ENCODE results near the gene STXBP3.

STXBP3 gene

DNA sequence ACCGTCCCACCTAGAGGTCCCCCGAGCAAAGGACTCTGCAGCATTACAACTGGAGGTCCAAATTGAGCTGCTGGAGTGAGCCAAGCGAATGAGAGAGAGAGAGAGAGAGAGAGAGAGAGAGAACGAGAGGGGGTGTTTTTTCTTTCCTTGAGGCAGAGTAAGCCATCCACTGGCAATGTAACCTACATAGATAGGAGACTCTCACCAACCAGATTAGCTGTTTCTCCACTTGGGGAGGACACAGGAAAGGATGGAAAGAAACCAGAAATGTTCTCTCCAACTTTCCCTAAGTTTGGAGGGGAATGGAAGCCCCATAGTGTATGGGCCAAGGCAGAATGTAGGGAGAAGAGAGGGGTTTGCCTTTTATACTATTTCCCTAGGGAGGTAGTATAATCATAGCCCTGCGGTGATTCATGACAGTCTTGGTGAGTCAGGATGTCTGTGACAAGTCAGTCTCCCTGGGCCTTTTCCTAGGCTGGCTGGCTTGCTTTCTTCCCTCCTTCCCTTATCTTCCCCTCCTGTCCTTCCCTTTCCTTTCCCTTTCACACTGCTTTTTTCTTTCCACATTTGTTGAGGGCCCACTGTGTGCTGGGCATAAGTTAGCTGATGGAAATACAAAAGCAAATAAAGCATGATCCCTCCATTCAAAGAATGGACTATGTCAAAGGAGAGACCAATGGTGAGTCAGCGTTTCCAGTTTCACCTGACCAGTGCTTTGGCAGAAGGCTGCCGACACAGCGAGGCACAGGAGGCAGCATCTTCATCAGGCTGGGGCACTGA, 26.6 kb upstream of the STXBP3 start:
- TF ChIP-seq, protein P1, sequence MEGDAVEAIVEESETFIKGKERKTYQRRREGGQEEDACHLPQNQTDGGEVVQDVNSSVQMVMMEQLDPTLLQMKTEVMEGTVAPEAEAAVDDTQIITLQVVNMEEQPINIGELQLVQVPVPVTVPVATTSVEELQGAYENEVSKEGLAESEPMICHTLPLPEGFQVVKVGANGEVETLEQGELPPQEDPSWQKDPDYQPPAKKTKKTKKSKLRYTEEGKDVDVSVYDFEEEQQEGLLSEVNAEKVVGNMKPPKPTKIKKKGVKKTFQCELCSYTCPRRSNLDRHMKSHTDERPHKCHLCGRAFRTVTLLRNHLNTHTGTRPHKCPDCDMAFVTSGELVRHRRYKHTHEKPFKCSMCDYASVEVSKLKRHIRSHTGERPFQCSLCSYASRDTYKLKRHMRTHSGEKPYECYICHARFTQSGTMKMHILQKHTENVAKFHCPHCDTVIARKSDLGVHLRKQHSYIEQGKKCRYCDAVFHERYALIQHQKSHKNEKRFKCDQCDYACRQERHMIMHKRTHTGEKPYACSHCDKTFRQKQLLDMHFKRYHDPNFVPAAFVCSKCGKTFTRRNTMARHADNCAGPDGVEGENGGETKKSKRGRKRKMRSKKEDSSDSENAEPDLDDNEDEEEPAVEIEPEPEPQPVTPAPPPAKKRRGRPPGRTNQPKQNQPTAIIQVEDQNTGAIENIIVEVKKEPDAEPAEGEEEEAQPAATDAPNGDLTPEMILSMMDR (IDR thresholded peaks at IDR 0.05) = no peak

DNA sequence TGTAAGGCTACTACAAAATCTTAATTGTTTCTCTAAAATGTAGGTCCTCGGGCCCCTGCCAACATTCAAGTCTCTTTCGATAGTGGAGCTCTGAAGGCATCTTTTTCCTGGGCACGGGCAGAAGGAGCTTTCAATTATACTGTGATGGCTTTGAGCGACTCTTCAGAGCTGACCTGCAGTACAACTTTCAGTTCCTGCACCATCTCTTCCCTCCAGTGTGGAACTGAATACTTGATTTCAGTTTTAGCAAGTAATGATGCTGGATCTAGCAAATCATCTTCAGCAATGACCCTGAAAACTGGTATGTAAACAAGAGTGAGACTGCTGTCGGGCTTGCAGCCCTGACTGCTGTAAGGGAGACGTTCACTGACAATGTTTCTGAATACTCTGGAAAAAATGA, 24.2 kb upstream of the STXBP3 start:
- TF ChIP-seq, protein P1 (IDR thresholded peaks at IDR 0.05) = no peak

DNA sequence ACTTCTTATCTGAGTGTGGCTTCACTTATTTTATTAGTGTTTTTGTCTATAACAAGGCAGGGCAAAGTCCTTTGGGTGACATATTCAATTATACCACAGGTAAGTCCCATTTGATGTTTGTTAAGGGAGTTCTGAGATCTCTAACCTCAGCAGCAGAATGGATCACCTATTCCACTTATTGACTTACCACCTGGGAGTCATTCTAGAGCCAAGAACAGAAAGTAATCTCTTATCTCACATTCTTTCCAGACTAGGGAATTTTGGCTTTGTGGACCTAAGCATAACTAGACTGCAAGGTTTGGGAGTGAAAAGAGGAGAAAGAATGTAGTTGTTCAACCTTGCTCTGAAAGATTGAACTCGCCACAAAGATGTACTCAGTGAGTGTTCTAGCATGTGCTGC, 20.6 kb upstream of the STXBP3 start:
- TF ChIP-seq, protein P1 (IDR thresholded peaks at IDR 0.05) = no peak

DNA sequence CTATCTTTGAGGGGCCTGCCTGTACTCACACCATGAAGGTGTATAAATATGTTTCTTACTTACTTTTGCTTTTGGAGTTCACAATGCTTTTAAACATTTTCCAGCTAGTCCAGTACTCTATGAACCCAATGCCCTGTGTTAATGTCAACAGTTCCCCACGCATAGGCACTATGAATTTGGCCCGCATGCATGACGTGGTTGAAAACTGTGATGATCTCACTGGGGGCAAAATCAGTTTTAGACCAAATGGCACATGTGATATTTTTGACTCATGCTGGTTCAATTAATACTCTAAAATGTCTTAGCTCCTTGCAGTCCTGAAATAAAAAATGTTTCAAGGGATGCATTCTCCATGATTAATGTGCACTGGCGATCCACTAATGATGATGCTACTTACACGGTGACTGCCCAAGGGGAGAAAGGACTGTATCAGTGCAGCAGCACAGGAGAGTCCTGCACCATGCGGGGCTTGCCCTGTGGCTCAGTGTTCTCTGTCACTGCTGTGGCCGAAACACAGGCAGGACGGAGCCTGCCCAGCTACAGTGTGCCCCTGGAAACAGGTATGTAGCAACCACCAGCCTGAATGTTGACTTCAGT, 18.0 kb upstream of the STXBP3 start:
- TF ChIP-seq, protein P1 (IDR thresholded peaks at IDR 0.05) = no peak

DNA sequence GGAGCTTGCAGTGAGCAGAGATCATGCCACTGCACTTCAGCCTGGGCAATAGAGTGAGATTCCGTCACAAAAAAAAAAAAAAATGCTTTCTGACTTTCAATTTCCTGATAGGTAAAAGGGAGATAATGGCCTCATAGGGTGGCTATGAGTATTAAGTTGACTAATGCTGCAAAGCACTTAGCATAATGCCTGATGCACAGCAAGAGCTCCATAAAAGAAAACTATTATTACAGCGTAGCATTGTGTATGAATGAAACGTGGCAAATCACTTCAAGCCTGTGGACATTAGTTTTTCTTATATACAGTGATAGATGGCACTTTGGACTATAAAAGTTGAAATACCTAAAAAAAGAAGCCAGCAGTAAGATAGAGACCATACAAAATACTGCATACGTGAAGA, 17.0 kb upstream of the STXBP3 start:
- TF ChIP-seq, protein P1 (IDR thresholded peaks at IDR 0.05) = no peak

DNA sequence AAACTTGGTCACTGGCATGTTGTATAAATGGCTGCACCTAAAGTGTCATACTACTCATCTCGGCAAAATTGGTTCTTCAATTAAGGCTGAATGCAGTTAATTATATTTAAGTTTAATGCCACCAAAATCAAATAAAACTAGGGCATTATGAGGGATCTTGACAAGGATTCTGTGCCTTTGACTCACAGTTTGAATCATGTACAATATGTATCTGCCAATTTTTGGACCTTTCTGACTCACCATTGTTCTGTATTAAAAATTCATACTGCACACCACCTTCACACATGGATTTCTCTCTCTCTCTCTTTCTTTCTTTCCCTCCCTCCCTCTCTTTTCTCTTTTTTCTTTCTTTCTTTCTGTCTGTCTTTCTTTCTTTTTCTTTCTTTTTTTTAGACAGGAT, 14.1 kb upstream of the STXBP3 start:
- TF ChIP-seq, protein P1 (IDR thresholded peaks at IDR 0.05) = no peak

DNA sequence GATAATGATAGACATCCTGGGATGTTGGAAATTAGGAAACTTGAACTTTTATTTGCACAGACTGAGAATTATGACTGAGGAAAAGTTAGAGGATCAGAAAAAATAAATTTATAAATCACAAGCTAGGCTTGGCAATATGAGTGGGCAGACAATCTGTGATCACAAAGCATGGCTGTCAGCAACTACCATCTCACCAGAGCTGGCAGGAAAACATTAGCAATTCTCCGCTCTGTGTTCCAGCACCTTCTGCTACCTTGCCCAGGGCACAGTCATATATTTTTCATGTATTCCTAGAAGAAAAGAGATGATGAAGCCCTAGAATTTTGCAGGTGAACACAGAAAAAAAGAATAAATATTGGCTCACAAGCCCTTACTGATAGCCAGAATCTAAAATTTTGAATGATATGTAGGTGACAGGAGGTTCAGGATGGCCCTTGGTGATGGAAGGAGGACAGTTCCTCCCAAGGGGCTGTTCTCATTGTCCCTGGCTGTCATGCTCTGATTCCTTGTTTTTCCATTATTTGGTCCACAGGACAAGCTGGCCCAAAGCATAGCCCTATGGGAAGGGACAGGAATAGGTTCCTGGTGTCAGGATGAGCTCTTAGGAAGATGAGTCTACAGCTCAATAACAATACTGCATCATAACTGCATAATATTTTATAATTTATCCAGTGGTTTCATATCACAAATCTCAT, 12.2 kb upstream of the STXBP3 start:
- TF ChIP-seq, protein P1 (IDR thresholded peaks at IDR 0.05) = no peak
